GM12874 (cell line): ENCODE measurements around the gene METTL26.

Source experiments
- TF ChIP-seq, protein P1 (sequence below): IDR thresholded peaks from 2 replicates; pipeline ENCODE4 v1.5.1; 2011; ENCODE audit warnings: low read depth, mild to moderate bottlenecking, control low read depth, low read length, moderate library complexity; ENCODE audit not compliant: insufficient read depth

The METTL26 gene

DNA sequence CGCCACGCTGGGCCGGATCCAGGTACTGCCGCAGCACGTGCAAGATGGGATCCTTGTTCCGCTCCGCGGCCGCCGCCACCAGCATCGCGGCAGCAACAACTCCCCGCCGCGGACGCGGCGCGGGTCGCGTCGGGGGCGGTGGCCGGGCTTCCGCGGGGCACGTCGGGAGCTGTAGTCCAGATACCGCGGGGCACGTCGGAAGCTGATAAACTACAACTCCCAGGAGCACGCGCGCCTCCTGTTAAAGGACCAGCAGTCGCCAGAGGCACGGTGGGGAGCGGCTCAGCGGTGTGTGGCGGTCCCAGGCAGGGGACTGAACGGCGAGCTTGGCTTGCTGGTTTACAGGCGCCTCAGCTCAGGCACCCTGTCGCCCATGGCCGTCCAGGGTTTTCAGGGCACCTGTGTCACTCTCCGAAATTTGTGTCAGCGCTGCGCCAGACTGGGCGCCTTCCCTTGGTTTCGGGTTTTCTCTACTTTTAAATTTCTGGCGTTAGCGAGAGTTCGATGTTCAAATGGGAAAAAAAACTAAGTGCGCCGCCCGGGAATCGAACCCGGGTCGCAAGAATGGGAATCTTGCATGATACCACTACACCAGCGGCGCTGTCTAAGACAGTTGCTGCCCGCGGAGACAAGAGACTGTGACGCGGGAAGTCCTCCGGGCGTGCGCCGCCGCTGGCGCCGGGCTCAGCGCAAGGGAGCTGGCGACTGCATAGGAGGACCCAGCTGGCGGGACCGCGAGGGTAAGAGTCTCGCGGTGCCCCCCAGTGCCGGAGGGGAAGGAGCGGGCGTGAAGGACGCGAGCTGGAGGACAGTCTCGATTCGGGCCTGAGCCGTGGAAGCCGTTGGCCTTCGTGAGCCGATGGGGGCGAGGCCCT, at the start of gene METTL26:
Gene METTL26, minus strand, starts transcription at position 100 of the 875 bp plus-strand sequence. Its CDS starts 15 bp downstream, at position 85.
- TF ChIP-seq, protein P1, sequence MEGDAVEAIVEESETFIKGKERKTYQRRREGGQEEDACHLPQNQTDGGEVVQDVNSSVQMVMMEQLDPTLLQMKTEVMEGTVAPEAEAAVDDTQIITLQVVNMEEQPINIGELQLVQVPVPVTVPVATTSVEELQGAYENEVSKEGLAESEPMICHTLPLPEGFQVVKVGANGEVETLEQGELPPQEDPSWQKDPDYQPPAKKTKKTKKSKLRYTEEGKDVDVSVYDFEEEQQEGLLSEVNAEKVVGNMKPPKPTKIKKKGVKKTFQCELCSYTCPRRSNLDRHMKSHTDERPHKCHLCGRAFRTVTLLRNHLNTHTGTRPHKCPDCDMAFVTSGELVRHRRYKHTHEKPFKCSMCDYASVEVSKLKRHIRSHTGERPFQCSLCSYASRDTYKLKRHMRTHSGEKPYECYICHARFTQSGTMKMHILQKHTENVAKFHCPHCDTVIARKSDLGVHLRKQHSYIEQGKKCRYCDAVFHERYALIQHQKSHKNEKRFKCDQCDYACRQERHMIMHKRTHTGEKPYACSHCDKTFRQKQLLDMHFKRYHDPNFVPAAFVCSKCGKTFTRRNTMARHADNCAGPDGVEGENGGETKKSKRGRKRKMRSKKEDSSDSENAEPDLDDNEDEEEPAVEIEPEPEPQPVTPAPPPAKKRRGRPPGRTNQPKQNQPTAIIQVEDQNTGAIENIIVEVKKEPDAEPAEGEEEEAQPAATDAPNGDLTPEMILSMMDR, result 0 out of 2 replicates have a peak, but pooled peaks have one; percentile 5

DNA sequence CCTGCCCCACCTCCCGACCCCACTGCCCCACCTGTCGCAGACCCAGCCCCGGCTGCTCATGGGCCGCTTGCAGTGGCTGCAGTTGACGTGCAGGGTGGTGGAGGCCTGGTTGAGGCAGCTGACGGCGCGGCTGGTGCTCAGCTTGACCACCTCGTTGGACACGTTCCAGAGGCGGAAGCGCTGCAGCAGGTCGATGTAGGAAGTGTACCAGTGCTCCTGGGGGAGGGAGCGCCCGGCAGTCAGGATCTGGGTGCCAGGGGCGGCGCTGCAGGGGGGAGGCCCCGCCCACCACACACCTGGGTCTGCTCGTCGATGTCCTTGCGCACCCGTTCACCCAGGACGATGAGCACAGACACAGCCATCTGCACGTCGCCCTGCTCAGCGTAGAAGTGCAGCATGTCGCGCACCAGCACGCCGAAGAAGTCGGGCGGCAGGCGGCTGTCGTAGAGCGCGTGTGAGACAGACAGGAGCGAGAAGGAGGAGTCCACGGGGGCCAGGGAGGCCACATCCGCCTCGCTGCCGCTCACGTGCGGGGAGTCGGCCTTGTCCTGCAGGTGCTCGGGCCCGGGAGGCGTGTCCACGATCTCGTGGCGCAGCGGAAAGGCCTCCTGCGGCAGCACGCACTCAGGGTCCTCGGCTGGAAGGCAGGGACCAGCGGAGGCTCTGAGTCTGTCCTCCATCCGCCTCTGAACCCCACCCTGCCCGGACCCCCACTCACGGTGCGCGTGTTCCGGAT, 49.0 kb upstream of the METTL26 start:
- TF ChIP-seq, protein P1, result no peak

DNA sequence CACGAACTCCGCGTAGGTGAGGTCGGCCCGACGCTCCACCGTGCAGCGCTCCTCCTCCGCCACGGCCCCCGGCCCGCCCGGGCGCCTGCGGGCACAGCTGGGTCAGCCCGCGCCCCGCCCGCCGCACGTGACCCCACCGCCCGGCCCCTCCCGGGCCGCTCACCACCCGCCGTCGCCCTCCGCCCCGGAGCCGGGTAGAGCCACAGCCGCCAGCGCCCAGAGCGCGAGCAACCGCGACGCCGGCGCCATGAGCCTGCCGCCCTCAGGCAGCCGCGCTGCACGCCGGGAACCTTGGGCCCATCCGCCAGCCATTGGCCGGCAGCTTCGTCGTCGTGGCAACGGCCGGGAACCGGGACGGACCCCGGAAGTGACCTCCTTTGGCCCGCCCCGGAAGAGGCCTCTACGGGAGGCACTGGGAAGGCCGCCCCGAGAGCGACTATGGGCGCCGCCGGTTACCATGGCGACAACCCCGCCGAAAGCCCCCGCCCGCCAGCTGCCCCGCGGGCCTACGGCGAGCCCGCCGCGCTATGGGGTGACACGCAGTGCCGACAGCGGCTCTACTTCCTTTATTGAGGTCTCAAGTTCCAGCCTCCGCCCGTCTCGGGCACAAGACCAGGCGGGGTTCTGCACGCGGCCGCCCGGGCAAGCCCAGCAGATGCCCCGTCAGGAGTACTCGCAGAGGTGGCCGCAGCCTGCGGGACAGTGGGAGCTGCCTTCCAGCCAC, 48.1 kb upstream of the METTL26 start, which contains the start of gene JMJD8:
Gene JMJD8, minus strand, starts transcription at position 264 of the 724 bp plus-strand sequence. Its CDS starts 15 bp downstream, at position 249.
- TF ChIP-seq, protein P1, result no peak

DNA sequence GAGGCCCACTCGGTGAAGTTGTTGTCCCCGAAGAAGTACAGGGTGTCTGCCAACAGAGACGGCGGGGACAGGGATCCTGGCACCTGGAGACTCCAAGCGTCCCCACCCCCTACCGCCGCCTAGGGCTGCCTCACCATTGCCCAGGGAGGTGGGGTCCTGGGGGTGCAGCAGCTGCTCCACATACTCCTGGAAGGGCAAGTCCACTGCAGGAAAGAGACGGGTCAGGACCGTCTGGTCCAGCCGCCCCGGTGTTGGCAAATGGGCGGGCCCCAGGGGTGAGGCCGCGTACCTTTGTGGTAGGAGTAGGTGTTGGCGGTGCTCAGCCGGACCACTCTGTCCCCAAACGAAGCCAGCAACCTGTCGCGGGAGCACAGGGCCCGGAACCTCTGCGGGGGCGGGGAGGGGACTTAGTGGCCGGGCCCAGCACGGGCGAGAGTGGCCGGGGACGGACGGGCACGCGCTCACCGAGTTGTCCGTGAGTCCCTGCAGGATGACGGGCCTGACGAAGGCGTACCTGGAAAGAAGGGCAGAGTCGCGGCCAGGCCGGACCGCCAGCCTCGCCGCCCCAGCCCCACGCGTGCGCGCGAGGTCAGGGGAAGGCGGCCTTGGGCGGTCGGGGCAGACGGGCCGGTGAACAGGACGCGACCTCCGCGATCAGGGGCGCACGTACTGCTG, 47.4 kb upstream of the METTL26 start:
- TF ChIP-seq, protein P1, result no peak

DNA sequence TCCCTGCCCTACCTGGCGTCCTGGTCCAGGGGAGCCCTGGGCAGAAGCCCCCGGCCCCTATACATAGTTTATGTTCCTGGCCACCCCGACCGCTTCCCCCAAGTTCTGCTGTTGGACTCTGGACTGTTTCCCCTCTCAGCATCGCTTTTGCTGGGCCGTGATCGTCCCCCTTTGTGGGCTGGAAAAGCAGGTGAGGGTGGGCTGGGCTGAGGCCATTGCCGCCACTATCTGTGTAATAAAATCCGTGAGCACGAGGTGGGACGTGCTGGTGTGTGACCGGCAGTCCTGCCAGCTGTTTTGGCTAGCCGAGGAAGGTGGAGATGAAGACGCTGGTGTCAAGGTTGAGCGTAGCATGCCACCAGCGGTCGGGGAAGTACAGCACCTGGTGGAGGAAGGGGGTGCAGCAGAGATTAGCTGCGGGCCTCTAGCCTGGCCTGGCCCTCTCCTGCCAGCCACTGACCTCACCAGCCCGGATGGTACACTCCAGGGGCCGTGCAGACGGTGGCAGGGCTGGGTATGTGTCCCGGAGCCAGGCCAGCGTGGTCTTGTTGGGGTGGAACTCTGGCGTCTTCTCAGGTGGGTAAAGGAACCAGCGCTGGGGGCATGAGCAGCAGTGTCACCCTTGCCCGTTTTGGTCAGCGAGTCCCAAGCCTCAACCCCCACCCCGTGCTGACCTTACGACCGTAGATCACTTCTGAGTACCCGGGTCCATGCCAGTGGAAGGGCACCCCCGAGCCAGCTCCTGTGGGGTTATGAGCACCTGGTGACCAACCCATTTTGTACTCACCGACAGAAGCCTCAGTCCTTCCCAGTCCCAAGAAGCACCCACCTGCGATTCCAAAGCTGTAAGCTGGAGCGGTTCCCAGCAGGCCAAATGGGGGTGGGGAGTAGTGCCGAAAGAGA, 46.6 kb upstream of the METTL26 start:
- TF ChIP-seq, protein P1, result no peak

DNA sequence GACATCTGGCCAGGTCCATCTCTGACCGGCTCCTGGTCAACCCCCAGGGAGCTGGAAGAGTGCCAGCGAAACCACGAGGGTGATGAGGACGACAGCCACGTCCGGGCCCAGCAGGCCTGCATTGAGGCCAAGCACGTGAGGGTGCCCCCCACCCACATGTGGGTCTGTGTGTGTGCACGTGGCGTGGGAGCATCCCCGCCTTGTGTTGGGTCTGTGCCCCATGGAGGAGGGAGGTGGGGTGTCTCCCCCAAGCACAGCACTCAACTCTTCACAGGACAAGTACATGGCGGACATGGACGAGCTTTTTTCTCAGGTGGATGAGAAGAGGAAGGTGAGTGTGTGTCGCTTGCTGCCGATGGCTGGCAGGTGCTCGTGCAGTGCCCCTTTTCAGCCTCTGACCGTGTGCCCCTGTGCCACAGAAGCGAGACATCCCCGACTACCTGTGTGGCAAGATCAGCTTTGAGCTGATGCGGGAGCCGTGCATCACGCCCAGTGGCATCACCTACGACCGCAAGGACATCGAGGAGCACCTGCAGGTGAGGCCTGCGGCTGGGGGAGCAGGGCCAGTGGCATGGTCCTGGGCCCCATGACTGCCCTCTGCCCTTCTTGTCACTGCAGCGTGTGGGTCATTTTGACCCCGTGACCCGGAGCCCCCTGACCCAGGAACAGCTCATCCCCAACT, 45.8 kb upstream of the METTL26 start:
- TF ChIP-seq, protein P1, result no peak
